PFSK-1 (cell line): Measurements from ENCODE around the gene PTPRT.

Experiments
- POLR2AphosphoS5 ChIP-seq: IDR thresholded peaks from 2 replicates; pipeline ENCODE4 v1.6.1; 2012; ENCODE audit warnings: low read depth, mild to moderate bottlenecking, control low read depth, low read length, moderate library complexity
- TF ChIP-seq, protein P1 (sequence below), 2 experiments: IDR thresholded peaks; 2 replicates each; pipeline versions ENCODE4 v1.6.1 to v1.8.0; 2011 to 2012; ENCODE audit warnings: low read depth in 2 of 2, low read length in 2 of 2, control low read depth in 1 of 2, inconsistent platforms in 1 of 2, mild to moderate bottlenecking in 1 of 2, moderate library complexity in 1 of 2; ENCODE audit not compliant: insufficient read depth in 1 of 2

DNA sequence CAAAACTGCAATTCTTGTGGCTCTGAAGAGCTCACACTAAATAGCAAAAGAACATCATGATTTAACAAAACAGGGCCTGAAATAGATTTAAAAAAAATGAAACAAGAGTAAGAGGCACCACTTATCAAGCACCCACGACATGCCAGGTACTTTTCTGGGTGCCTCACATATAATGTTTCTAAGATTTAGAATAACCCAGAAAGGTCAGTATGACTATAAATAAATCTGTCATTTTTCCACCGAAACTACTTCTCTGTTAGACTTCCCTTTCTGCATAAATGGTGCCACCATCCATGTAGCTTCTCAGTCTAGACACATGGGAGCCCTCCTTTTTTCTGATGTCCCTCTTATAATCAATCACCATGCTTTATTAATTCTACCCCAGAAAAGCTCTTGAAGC is 919.2 kb downstream of the PTPRT start:
- no peak for TF ChIP-seq POLR2AphosphoS5
- TF ChIP-seq, protein P1, sequence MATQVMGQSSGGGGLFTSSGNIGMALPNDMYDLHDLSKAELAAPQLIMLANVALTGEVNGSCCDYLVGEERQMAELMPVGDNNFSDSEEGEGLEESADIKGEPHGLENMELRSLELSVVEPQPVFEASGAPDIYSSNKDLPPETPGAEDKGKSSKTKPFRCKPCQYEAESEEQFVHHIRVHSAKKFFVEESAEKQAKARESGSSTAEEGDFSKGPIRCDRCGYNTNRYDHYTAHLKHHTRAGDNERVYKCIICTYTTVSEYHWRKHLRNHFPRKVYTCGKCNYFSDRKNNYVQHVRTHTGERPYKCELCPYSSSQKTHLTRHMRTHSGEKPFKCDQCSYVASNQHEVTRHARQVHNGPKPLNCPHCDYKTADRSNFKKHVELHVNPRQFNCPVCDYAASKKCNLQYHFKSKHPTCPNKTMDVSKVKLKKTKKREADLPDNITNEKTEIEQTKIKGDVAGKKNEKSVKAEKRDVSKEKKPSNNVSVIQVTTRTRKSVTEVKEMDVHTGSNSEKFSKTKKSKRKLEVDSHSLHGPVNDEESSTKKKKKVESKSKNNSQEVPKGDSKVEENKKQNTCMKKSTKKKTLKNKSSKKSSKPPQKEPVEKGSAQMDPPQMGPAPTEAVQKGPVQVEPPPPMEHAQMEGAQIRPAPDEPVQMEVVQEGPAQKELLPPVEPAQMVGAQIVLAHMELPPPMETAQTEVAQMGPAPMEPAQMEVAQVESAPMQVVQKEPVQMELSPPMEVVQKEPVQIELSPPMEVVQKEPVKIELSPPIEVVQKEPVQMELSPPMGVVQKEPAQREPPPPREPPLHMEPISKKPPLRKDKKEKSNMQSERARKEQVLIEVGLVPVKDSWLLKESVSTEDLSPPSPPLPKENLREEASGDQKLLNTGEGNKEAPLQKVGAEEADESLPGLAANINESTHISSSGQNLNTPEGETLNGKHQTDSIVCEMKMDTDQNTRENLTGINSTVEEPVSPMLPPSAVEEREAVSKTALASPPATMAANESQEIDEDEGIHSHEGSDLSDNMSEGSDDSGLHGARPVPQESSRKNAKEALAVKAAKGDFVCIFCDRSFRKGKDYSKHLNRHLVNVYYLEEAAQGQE (IDR thresholded peaks at IDR 0.05; ENCODE audit: insufficient read depth in 1 of 2, low read depth in 2 of 2, low read length in 2 of 2), result no peak
